GM12874 (cell line): Measurements from ENCODE around the gene TRPC4.

Experiments used
- CTCF ChIP-seq: IDR thresholded peaks from 2 replicates; pipeline ENCODE4 v1.5.1; 2011; ENCODE audit warnings: low read depth, mild to moderate bottlenecking, control low read depth, low read length, moderate library complexity; ENCODE audit not compliant: insufficient read depth

Gene TRPC4

DNA sequence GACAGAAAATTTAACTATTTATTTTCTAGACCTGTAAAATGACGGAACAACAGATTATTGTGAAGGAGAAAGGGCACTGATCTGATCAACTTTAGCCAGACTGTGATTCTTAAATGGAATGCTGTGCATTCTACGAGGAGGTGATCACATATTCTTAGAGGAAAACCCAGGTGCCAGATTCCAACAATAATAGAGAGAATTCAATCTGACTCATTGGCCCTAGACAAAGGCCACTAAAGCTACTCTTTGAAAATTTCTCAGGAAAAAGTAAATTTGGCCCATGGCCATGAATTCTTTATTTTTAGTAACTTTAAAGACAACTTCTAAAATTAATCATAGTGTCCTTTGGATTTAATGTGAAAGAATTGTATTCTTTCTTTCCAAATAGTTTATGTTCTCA, 212.4 kb downstream of the TRPC4 start:
- no peak for TF ChIP-seq CTCF

DNA sequence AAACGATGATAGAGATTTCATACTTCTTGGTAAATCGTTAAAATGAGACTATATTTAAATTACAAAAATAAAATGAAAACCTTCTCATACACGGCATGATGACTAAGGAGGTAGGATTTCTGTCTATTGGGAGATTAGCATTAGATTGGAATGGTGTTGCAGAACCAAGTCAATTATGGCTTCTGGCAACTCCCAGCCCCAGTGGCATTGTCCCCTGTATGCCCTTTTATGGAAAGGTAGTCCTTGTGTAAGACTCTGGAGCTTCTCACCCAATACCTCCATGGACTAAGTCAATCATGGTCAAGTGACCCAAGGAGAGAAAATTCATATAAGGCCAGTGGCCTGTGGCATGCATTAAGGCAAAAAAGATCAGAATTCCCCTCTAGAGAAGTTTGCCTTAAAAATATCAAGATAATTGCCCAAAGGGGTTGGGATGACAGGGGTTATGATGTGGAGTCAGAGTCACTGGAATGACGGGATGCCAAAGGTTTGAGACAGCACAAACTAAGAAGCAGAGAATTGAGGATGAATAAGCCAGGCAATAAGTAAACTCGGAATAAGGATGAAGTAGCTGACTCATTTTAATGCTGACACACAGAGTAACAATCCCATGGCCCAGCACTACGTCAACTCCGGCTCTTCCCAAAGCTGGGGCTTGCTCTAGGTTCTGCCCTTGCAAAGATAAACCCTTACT, 213.2 kb downstream of the TRPC4 start:
- no peak for TF ChIP-seq CTCF

DNA sequence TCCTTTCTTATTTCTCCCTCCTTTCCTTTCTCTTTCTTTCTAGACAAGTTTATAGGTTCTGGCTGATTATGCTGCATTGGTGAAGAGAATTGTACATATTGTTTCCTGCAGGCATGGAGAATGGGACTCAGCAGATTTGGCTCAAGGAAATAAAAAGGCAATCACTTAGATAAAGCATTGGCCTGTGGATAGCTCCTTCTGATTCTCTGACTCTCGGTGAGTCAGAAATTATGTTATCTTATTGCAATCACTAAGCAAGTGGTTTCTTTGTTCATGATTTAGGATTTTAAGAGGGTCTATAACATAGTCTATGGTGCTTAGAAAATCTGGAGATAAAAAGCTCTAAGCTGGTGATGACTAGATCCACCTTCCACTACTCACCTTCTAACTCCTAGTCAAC, 217.0 kb downstream of the TRPC4 start:
- no peak for TF ChIP-seq CTCF

DNA sequence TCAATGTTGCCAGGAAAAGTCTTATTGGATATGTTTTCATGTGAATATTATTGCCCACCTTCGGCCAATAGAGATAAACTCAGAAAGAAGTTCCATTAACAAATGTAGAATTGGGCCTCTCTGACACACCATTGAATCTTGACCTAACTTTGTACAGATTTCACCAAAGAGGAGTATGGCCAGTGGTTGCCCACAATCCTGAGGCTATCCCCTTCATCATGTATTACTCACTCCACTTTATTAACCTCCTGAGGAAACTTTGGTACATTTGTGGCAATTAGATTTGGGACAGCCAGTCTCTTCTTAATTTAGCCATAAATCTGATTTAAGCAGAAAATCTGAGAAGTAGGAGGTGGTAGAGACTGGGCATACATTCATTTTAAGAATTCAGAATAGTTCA, 217.7 kb downstream of the TRPC4 start:
- TF ChIP-seq CTCF, result no peak

GRCh38 chr13:37648609-37649008, 221.0 kb downstream of the TRPC4 start:
- no peak for TF ChIP-seq CTCF

DNA sequence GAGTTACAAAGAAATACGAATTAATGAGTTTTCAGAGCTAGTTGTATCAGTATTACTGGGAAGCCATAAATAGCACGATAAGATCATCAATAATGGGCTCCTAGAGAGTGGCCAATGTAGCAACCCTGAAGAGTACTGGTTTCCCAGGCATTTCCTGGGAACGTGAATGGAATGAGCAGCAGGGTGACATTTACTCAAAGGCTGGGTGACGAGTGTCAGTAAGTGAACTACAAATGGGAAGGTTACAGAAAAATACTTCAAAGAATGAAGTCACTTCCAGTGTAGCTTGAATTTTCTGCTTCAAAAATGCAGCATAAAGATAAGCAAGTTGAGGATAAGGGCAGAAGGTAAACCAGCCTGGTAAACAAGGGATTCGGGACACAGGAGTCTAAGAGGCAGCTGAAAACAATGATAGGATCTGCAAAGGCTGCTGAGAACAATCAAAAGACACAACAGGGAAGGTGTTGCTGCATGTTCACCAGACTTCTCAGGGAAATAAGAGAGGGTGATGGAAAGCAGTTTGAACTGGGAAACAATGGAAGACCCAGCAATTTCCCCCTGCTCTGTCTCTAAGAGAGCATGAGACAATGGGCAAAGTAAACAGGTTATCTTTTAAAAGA, 222.4 kb downstream of the TRPC4 start:
- no peak for TF ChIP-seq CTCF

- TF ChIP-seq CTCF, result no peak
These were observed 223.0 kb downstream of the TRPC4 start for GRCh38 chr13:37646531-37646930.
